T-helper 17 cell (primary cell): ENCODE measurements around the gene TMEM187. TPM values are rescaled to one million over a fixed set of nuclear protein-coding genes. Genes with fewer than 3 reads are reported as not detected.

Experiments
- ATAC-seq: fragments of 150-1000 bp; cut with Tn5 transposase; 2 replicates; pipeline ENCODE4 v1.10.0; 2021; ENCODE audit warnings: mild to moderate bottlenecking, moderate library complexity
- DNase-seq, 3 donors: peaks; one replicate each; pipeline versions ENCODE4 v3.0.0 to v3.0.0-alpha.2; 2020 to 2021
- H3K9me3 ChIP-seq: one replicate; pipeline ENCODE4 v1.7.0; 2013; ENCODE audit warnings: low read length, mild to moderate bottlenecking; ENCODE audit not compliant: control insufficient read depth, poor library complexity, severe bottlenecking
- H3K27ac Mint-ChIP-seq: one replicate; pipeline ENCODE4 v1.8.0; 2022; ENCODE audit warnings: mild to moderate bottlenecking, moderate library complexity, mixed read lengths
- H3K27me3 Mint-ChIP-seq: one replicate; pipeline ENCODE4 v1.8.0; 2022; ENCODE audit warnings: mixed read lengths
- H3K36me3 Mint-ChIP-seq: one replicate; pipeline ENCODE4 v1.8.0; 2022; ENCODE audit warnings: low read depth, mixed read lengths
- H3K4me1 Mint-ChIP-seq: one replicate; pipeline ENCODE4 v1.8.0; 2022; ENCODE audit warnings: mild to moderate bottlenecking, mixed read lengths
- H3K4me3 Mint-ChIP-seq: one replicate; pipeline ENCODE4 v1.8.0; 2022; ENCODE audit warnings: mild to moderate bottlenecking, moderate library complexity, mixed read lengths
- total RNA-seq, 4 donors: library from RNA in 2 of 4; stranded (reverse) in 2 of 4; gene quantifications; one replicate each; pipeline ENCODE4 v1.2.3 and lab custom pipeline; 2022 to 2026

The TMEM187 gene, protein sequence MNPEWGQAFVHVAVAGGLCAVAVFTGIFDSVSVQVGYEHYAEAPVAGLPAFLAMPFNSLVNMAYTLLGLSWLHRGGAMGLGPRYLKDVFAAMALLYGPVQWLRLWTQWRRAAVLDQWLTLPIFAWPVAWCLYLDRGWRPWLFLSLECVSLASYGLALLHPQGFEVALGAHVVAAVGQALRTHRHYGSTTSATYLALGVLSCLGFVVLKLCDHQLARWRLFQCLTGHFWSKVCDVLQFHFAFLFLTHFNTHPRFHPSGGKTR
- total RNA-seq (1 to 10 TPM; 2.4 to 3.0 TPM), total RNA-seq (lab: John Stamatoyannopoulos, UW) (5.0 to 7.2 reads per million in 2 donors)

DNA sequence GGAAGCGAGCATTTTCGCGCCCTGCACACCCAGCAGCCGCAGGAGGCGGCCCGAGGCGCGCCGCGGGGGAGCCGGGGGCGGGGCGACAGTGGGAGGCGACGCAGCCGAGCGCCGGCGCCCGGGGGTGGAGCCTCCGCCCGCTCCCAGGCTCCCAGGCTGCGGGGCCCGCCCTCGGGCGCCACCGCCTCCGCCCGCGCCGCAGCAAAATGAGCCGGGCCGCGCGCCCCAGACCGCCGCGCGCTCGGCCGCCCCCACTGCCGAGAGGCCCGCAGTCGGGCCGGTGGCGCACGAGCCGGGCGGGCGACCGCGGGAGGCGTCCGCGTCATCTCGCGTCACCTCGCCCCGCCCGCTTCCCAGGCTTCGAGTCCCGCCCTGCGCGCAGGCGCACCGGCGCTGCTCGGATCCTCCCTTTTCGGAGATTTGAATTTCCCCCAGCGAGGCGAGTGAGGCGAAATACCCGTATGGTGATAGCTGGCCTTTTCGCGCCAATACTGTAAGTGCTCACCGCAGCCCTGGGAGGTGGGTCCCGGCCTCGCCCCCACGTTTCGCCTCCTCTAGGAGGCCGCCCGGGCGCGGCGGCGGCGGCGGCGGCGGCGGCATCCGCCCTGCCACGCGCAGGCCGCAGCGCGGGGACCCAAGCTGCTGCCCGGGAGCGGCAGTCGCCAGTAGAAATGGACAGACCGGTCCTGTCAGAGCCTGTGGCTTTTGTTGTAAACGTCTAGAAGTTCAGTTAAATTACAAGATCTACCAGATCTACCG, at the start of gene TMEM187:
Gene TMEM187 (plus strand): TSS at position 387 of the 759 bp plus-strand sequence. CDS start 9,309 bp downstream, outside the sequence.
- no peaks in the 10 kb centered on the region for H3K9me3 ChIP-seq
- Mint-ChIP-seq H3K27me3 (no peaks in the 10 kb centered on the region), H3K36me3 (peaks cover 2% of the 10 kb centered on the region), H3K4me1 (peaks cover 20% of the 10 kb centered on the region), H3K27ac (peak within 1 kb of the TSS; percentile 99), H3K4me3 (peak within 1 kb of the TSS; percentile 99)
- DNase-seq (peak; percentile 77 to 83 (median 81)), ATAC-seq (peak; percentile 62)

DNA sequence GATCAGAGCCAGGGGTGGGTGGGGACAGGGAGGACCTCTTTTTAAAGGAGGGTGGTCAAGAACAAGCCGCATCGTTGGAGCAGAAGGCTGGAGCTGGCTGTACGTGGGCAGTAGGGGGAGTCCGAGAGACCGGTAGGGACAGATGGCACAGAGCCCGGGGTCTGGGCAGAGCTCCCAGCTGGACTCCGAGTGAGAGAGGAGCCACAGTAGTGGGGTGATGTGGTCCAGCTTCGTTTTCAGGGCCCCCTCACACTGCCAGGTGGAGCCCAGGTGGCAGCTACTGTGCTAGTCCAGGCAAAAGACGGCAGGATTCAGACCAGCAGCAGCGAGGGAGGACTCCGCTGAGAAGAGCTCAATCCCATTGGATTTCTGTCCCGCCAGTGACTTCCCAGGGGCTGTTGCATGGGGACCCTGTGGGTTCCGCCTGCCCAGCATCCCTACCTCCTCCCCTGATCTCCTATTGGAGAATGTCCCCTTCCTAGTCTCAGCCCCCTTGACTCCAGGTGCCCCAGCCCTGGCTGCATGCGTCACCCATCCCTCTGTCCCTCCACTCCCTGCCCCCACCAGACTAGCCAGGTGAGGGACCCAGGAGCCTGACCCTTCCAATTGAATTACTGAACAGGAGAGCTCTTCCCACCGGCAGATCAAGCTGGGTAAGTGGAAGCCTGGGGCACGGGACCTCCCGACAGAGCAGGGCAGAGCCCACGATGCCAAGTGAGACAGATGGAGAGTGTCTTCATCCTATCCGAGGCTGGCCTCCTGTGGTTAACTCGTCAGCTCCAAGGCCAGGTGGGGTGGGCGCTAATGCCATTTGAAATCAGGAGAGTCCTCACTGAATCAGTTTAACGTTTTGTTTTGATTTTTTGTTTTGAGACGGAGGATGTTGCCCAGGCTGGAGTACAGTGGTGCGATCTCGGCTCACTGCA, 49.4 kb upstream of the TMEM187 start:
- no peaks in the 10 kb centered on the region for H3K27me3 Mint-ChIP-seq
- DNase-seq, result no peak
- peak overlapping the region; percentile 90 for H3K27ac Mint-ChIP-seq
- H3K4me1 Mint-ChIP-seq, result peaks cover 19% of the 10 kb centered on the region
- no peaks in the 10 kb centered on the region for H3K9me3 ChIP-seq
- peak overlapping the region; percentile 92 for H3K4me3 Mint-ChIP-seq
- ATAC-seq, result no peak
- no peaks in the 10 kb centered on the region for H3K36me3 Mint-ChIP-seq

- peaks cover 22% of the 10 kb centered on the region for H3K4me1 Mint-ChIP-seq
- ATAC-seq, result no peak
Measured at GRCh38 chrX:153924149-153924861, 48.2 kb upstream of the TMEM187 start.

GRCh38 chrX:153925387-153925738, 47.2 kb upstream of the TMEM187 start:
- ATAC-seq, result no peak
- Mint-ChIP-seq H3K36me3 (no peaks in the 10 kb centered on the region), H3K27ac (peak overlapping the region; percentile 90), H3K27me3 (no peaks in the 10 kb centered on the region), H3K4me1 (peaks cover 19% of the 10 kb centered on the region), H3K4me3 (peak overlapping the region; percentile 92)
- DNase-seq, result no peak
- no peaks in the 10 kb centered on the region for H3K9me3 ChIP-seq

More at GRCh38 chrX:153924149-153924861, 48.2 kb upstream of the TMEM187 start:
- Mint-ChIP-seq H3K36me3 (no peaks in the 10 kb centered on the region), H3K27me3 (no peaks in the 10 kb centered on the region), H3K4me3 (peak overlapping the region; percentile 92), H3K27ac (peak overlapping the region; percentile 90)
- DNase-seq, result peak in 2 of 3 donors; percentile 25 to 38
- no peaks in the 10 kb centered on the region for H3K9me3 ChIP-seq

- H3K9me3 ChIP-seq, result no peaks in the 10 kb centered on the region
- Mint-ChIP-seq H3K27me3 (no peaks in the 10 kb centered on the region), H3K27ac (peak within 1 kb of the TSS; percentile 95), H3K4me3 (peak within 1 kb of the TSS; percentile 92), H3K4me1 (peaks cover 19% of the 10 kb centered on the region), H3K36me3 (no peaks in the 10 kb centered on the region)
- ATAC-seq (no peak), DNase-seq (peak in 2 of 3 donors; percentile 29 to 36)
Measured at GRCh38 chrX:153925739-153926551, 46.6 kb upstream of the TMEM187 start, which contains the start of gene ARHGAP4. ARHGAP4 (minus strand) TSS chrX:153926264; CDS start chrX:153926202, 62 bp downstream.

- ATAC-seq (no peak), DNase-seq (no peak)
- H3K36me3 Mint-ChIP-seq, result no peaks in the 10 kb centered on the region
- no peaks in the 10 kb centered on the region for H3K27me3 Mint-ChIP-seq
- H3K4me1 Mint-ChIP-seq, result peaks cover 21% of the 10 kb centered on the region
- no peaks in the 10 kb centered on the region for H3K9me3 ChIP-seq
- peak overlapping the region; percentile 95 for H3K27ac Mint-ChIP-seq
- peak overlapping the region; percentile 92 for H3K4me3 Mint-ChIP-seq
Measured at GRCh38 chrX:153926552-153926857, 46.0 kb upstream of the TMEM187 start.

GRCh38 chrX:153926858-153927671, 45.5 kb upstream of the TMEM187 start:
- no peaks in the 10 kb centered on the region for H3K27me3 Mint-ChIP-seq
- DNase-seq (peak; percentile 62 to 73 (median 64)), ATAC-seq (peak; percentile 60)
- H3K4me3 Mint-ChIP-seq, result peak overlapping the region; percentile 92
- peak overlapping the region; percentile 95 for H3K27ac Mint-ChIP-seq
- no peaks in the 10 kb centered on the region for H3K36me3 Mint-ChIP-seq
- peaks cover 23% of the 10 kb centered on the region for H3K4me1 Mint-ChIP-seq
- no peaks in the 10 kb centered on the region for H3K9me3 ChIP-seq

DNA sequence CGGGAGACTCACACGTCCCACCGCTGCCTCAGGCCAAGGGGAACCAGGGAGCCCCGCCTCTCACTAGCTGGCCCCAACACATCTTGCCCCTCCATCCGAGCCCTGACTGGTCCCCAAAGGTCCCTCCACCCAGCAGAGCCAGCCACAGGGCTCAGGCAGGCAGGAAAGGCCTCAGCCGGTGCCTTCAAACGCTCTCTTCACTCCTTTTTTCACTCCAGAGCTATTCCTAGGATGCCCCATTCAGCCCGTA, 45.0 kb upstream of the TMEM187 start:
- Mint-ChIP-seq H3K4me3 (peak overlapping the region; percentile 92), H3K36me3 (no peaks in the 10 kb centered on the region), H3K27me3 (no peaks in the 10 kb centered on the region), H3K27ac (peak overlapping the region; percentile 95), H3K4me1 (peaks cover 21% of the 10 kb centered on the region)
- H3K9me3 ChIP-seq, result no peaks in the 10 kb centered on the region
- DNase-seq (no peak), ATAC-seq (no peak)

- DNase-seq, result peak; percentile 83 to 90 (median 84)
- H3K27me3 Mint-ChIP-seq, result no peaks in the 10 kb centered on the region
- peaks cover 19% of the 10 kb centered on the region for H3K4me1 Mint-ChIP-seq
- H3K4me3 Mint-ChIP-seq, result peak overlapping the region; percentile 92
- H3K9me3 ChIP-seq, result no peaks in the 10 kb centered on the region
- no peaks in the 10 kb centered on the region for H3K36me3 Mint-ChIP-seq
- ATAC-seq, result peak; percentile 79
- H3K27ac Mint-ChIP-seq, result peak overlapping the region; percentile 95
Measured at GRCh38 chrX:153927922-153928760, 44.4 kb upstream of the TMEM187 start.

DNA sequence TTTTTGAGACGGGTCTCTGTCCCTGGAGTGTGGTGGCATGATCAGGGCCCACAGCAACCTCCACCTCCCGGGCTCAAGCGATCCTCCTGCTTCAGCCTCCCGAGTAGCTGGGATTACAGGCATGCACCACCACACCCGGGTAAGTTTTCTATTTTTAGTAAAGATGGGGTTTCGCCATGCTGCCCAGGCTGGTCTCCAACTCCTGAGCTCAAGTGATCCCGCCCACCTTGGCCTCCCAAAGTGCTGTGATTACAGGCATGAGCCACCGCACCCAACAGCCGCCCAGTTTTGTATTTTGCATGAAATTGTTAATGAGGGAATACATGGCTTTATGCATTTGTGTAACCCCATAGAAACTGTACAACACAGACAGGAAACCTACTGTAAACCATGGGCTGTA, 43.7 kb upstream of the TMEM187 start:
- H3K36me3 Mint-ChIP-seq, result no peaks in the 10 kb centered on the region
- no peak for DNase-seq
- ATAC-seq, result no peak
- H3K9me3 ChIP-seq, result no peaks in the 10 kb centered on the region
- H3K27ac Mint-ChIP-seq, result peak overlapping the region; percentile 95
- no peaks in the 10 kb centered on the region for H3K27me3 Mint-ChIP-seq
- H3K4me1 Mint-ChIP-seq, result peaks cover 15% of the 10 kb centered on the region
- H3K4me3 Mint-ChIP-seq, result peak overlapping the region; percentile 55

DNA sequence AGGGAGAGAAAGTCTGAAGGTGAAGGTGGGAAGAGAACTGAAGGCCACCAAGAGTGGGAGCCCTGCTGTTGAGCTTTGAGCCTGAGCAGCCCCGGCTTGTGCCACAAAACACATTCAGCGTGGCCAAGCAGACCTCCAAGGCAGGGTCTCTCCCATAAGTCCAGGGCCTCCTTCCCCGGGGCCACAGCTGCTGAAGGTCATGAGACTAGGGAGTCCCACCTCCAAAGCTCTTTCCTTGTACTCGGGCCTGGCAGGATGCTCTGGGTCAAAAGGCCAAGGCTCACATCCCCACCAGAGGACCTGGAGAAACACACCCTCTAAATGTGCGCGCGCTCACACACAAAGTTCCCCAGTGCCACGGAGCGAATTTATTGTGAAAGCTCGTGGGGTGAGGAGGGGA, 43.0 kb upstream of the TMEM187 start:
- Mint-ChIP-seq H3K27ac (no peak overlapping the region), H3K4me3 (no peak overlapping the region)

More for the DNA sequence above, 43.0 kb upstream of the TMEM187 start:
- H3K36me3 Mint-ChIP-seq, result no peaks in the 10 kb centered on the region
- H3K27me3 Mint-ChIP-seq, result no peaks in the 10 kb centered on the region
- ATAC-seq (no peak), DNase-seq (no peak)
- no peaks in the 10 kb centered on the region for H3K9me3 ChIP-seq
- peaks cover 12% of the 10 kb centered on the region for H3K4me1 Mint-ChIP-seq
